HepG2 (cell line): ENCODE results near the gene ZNF483. TPM values are rescaled to one million over a fixed set of nuclear protein-coding genes. Genes with fewer than 3 reads are reported as not detected.

Experiments
- ATAC-seq: fragments of 200-7000 bp; cut with Tn5 transposase; 3 replicates; pipeline ENCODE4 v1.9.1; 2020; ENCODE audit warnings: mild to moderate bottlenecking, moderate library complexity
- BruUV-seq: library from RNA; stranded (reverse); fragments of 400-500 nt; replicated peaks from 2 replicates; lab custom pipeline; 2021; lab: Mats Ljungman, UMichigan
- CTCF ChIA-PET: fragments of 300-600 bp; formaldehyde crosslinking; extraction: SDS; loops from one replicate; lab custom pipeline; 2021; ENCODE audit warnings: low total read pairs, inconsistent platforms, low intra/inter-chr PET ratio; lab: Yijun Ruan, JAX
- POLR2A ChIA-PET: fragments of 350-600 bp; sonication (Branson Sonifier 250); formaldehyde crosslinking; loops from one replicate; lab custom pipeline; 2020; ENCODE audit warnings: antibody characterized with exemption, inconsistent platforms; lab: Yijun Ruan, JAX
- DNase-seq: peaks from one replicate; pipeline ENCODE4 v3.0.0-alpha.2; 2015; ENCODE audit warnings: low spot score
- FAIRE-seq: peaks from 3 replicates; lab custom pipeline; 2011; peaks lifted over from hg19 to GRCh38; lab: Jason Lieb, UNC
- H2AFZ ChIP-seq: one replicate; pipeline ENCODE4 v1.6.1; 2011; ENCODE audit warnings: low read length, inconsistent platforms
- H3K27ac ChIP-seq: fragments of 300-600 bp; 3 replicates; pipeline ENCODE4 v1.8.0; 2011; ENCODE audit warnings: mixed run types, mild to moderate bottlenecking, mixed read lengths, low read length, inconsistent platforms; ENCODE audit not compliant: insufficient read depth; ENCODE audit errors: extremely low read length
- H3K27me3 ChIP-seq, 2 experiments: fragments of 200-600 bp in 1 of 2; 2 replicates in 1 of 2; 3 replicates in 1 of 2; pipeline versions ENCODE4 v1.6.0 to v1.8.0; 2011; ENCODE audit warnings: low read length in 2 of 2, mild to moderate bottlenecking in 2 of 2, moderate library complexity in 2 of 2, inconsistent platforms in 1 of 2; ENCODE audit not compliant: insufficient read depth in 2 of 2, control insufficient read depth in 1 of 2
- H3K36me3 ChIP-seq, 2 experiments: fragments of 200-600 bp in 1 of 2; replicated peaks in 1 of 2; 2 replicates in 1 of 2; 3 replicates in 1 of 2; pipeline versions ENCODE4 v1.5.1 to v1.8.0; 2011; ENCODE audit warnings: low read length in 2 of 2, inconsistent platforms in 1 of 2; ENCODE audit not compliant: insufficient read depth in 2 of 2, control insufficient read depth in 1 of 2
- H3K4me1 ChIP-seq: 2 replicates; pipeline ENCODE4 v1.5.1; 2012; ENCODE audit warnings: low read length, inconsistent platforms; ENCODE audit not compliant: insufficient read depth
- H3K4me2 ChIP-seq: 2 replicates; pipeline ENCODE4 v1.6.0; 2011; ENCODE audit warnings: low read depth, low read length, inconsistent platforms
- H3K4me3 ChIP-seq, 3 experiments: fragments of 200-600 bp in 1 of 3; sonication (generic), shearing (Covaris generic) in 1 of 3; replicated peaks in 1 of 3; 2 replicates each; pipeline ENCODE4 v1.5.1; 2011 to 2016; ENCODE audit warnings: low read length in 3 of 3, inconsistent platforms in 2 of 3, low read depth in 2 of 3, mild to moderate bottlenecking in 2 of 3, control low read depth in 1 of 3, mixed read lengths in 1 of 3; ENCODE audit not compliant: insufficient read depth in 1 of 3
- H3K79me2 ChIP-seq: one replicate; pipeline ENCODE4 v1.6.1; 2011; ENCODE audit warnings: low read length, inconsistent platforms; ENCODE audit not compliant: insufficient read depth
- H3K9ac ChIP-seq: 2 replicates; pipeline ENCODE4 v1.6.0; 2011; ENCODE audit warnings: mild to moderate bottlenecking, low read depth, low read length, inconsistent platforms; ENCODE audit not compliant: insufficient read depth
- H3K9me3 ChIP-seq: 2 replicates; pipeline ENCODE4 v1.5.1; 2012; ENCODE audit warnings: mild to moderate bottlenecking, low read length
- H4K20me1 ChIP-seq: 2 replicates; pipeline ENCODE4 v1.6.0; 2011; ENCODE audit warnings: inconsistent platforms, mild to moderate bottlenecking, low read length, moderate library complexity; ENCODE audit not compliant: insufficient read depth
- CHD2 ChIP-seq: IDR thresholded peaks from 2 replicates; pipeline ENCODE4 v1.6.1; 2011; ENCODE audit warnings: low read depth, low read length, improper control_type of control experiment
- CHD4 ChIP-seq: fragments of 200-600 bp; sonication (generic); IDR thresholded peaks from 2 replicates; pipeline ENCODE4 v1.7.0; 2017; ENCODE audit warnings: mild to moderate bottlenecking, low read length, borderline replicate concordance
- CSRNP1 ChIP-seq: sonication (generic); formaldehyde crosslinking; IDR thresholded peaks from 2 replicates; pipeline ENCODE4 v1.8.1; 2023; ENCODE audit warnings: mild to moderate bottlenecking, missing genetic modification reagents
- HIC2 ChIP-seq: sonication (generic); formaldehyde crosslinking; IDR thresholded peaks from 2 replicates; pipeline ENCODE4 v1.9.0; 2022; ENCODE audit warnings: low read depth, missing genetic modification reagents
- MAF1 ChIP-seq: sonication (generic); formaldehyde crosslinking; IDR thresholded peaks from 2 replicates; pipeline ENCODE4 v1.5.0; 2020; ENCODE audit warnings: missing genetic modification reagents, borderline replicate concordance
- MXD4 ChIP-seq: IDR thresholded peaks from 2 replicates; pipeline ENCODE4 v1.6.1; 2016; ENCODE audit warnings: mild to moderate bottlenecking, missing biosample characterization, missing genetic modification reagents
- SNAPC2 ChIP-seq: sonication (generic); formaldehyde crosslinking; IDR thresholded peaks from 2 replicates; pipeline ENCODE4 v1.8.1; 2022; ENCODE audit warnings: mild to moderate bottlenecking, missing genetic modification reagents
- TOPORS ChIP-seq: sonication (generic); formaldehyde crosslinking; IDR thresholded peaks from 2 replicates; pipeline ENCODE4 v1.8.0; 2023; ENCODE audit warnings: mild to moderate bottlenecking, missing genetic modification reagents
- ZBTB43 ChIP-seq: sonication (generic); formaldehyde crosslinking; conservative IDR thresholded peaks from 2 replicates; pipeline ENCODE4 v1.4.0; 2020; ENCODE audit warnings: missing genetic modification reagents
- ZNF17 ChIP-seq: sonication (generic); formaldehyde crosslinking; IDR thresholded peaks from 2 replicates; pipeline ENCODE4 v1.5.0; 2020; ENCODE audit warnings: mild to moderate bottlenecking, missing genetic modification reagents
- ZNF282 ChIP-seq: fragments of 450-650 bp; IDR thresholded peaks from 2 replicates; pipeline ENCODE4 v1.6.1; 2018; ENCODE audit not compliant: partially characterized antibody
- ZNF605 ChIP-seq: sonication (generic); formaldehyde crosslinking; IDR thresholded peaks from 2 replicates; pipeline ENCODE4 v1.8.0; 2022; ENCODE audit warnings: mild to moderate bottlenecking, missing genetic modification reagents
- ZNF639 ChIP-seq: conservative IDR thresholded peaks from 2 replicates; pipeline ENCODE4 v1.6.1; 2018; ENCODE audit warnings: missing genetic modification reagents
- ZNF747 ChIP-seq: sonication (generic); formaldehyde crosslinking; IDR thresholded peaks from 2 replicates; pipeline ENCODE4 v1.8.1; 2023; ENCODE audit warnings: missing genetic modification reagents, mild to moderate bottlenecking, borderline replicate concordance
- ZSCAN5A ChIP-seq: sonication (generic); formaldehyde crosslinking; IDR thresholded peaks from 2 replicates; pipeline ENCODE4 v1.8.0; 2022; ENCODE audit warnings: mild to moderate bottlenecking, missing genetic modification reagents, borderline replicate concordance
- WGBS: methylation state at CpG from one replicate; pipeline ENCODE4 v1.1.6; 2017; ENCODE audit warnings: low lambda C conversion rate; 5-methylcytosine and 5-hydroxymethylcytosine counted together
- in situ Hi-C: cut with HindIII; loops from 2 replicates; pipeline ENCODE4 v1.10.0; 2017; ENCODE audit warnings: low pct_unique_long_range_greater_than_20kb; ENCODE audit not compliant: extremely low pct_ligation_motif_present
- intact Hi-C: fragments of 100-400 bp; cut with micrococcal nuclease; formaldehyde crosslinking; loops from one replicate; pipeline ENCODE4 v1.10.0; 2022; ENCODE audit not compliant: unreplicated experiment
- polyA plus RNA-seq, 8 experiments: library from polyadenylated mRNA; depleted of rRNA in 3 of 8; stranded (reverse) in 7 of 8; unstranded in 1 of 8; fragments of >200 nt; fragmentation: Illumina TruSeq in 4 of 8; extraction: Trizol in 4 of 8; gene quantifications; 2 replicates each; pipeline versions ENCODE4 v1.2.1 to v1.2.3, GENCODE V29; 2011 to 2016; ENCODE audit warnings: low read depth in 4 of 8, missing spikeins in 1 of 8, mixed read lengths in 1 of 8; ENCODE audit not compliant: insufficient read depth in 1 of 8
- total RNA-seq, 5 experiments: library from RNA; depleted of rRNA; stranded (reverse); fragments of >200 nt; fragmentation: Illumina TruSeq; extraction: Trizol; gene quantifications; 2 replicates each; pipeline ENCODE4 v1.2.3, GENCODE V29; 2016; ENCODE audit warnings: low read depth in 1 of 5

The ZNF483 gene
- total and polyA plus RNA-seq, 2 of the 13 experiments (the other 11 are each of a cell fraction or from before 2014, with no cell fraction given): 2.0 to 9.5 TPM

- Histone ChIP-seq H3K79me2 (no peaks in the 10 kb centered on the region), H3K27ac (no peak overlapping the region), H3K4me2 (peak overlapping the region; percentile 96), H3K36me3 (peaks cover 0 to 5% of the 10 kb centered on the region in 2 experiments; a peak in 1 of 5 replicates), H3K4me3 (peak overlapping the region; percentile 80 to 91 (median 86); a peak in 5 of 6 replicates), H3K27me3 (no peaks in the 10 kb centered on the region; a peak in 1 of 5 replicates), H4K20me1 (no peaks in the 10 kb centered on the region), H3K9ac (peak overlapping the region; percentile 49; the same call in 1 of the 2 replicates), H3K4me1 (peaks cover 22% of the 10 kb centered on the region), H2AFZ (peak overlapping the region; percentile 66), H3K9me3 (no peaks in the 10 kb centered on the region)
- ChIA-PET POLR2A (interaction anchor here (0.9 to 1.6 kb wide), 3 partner anchors 8 to 40 kb away, joined by 4 to 10 read pairs (median 5); partner anchors contain the start of gene ECPAS), CTCF (no interaction called here)
- ATAC-seq (no peak), DNase-seq (no peak), FAIRE-seq (no peak)
- intact Hi-C loops: loop anchor here (2.0 kb wide), 1 partner anchor 74 kb away; the partner anchor contains the start of gene PTGR1
- WGBS: 50% methylated on average over 5 of the region's 7 CpGs
- in situ Hi-C loops: no loop called here
- no TSS peak for BruUV-seq
- no peak for TF ChIP-seq MAF1 (CRISPR knock-in tag)
- TF ChIP-seq ZNF747 (CRISPR knock-in tag): no peak
- TF ChIP-seq ZNF639 (CRISPR knock-in tag): no peak
- no peak for TF ChIP-seq ZSCAN5A
- TF ChIP-seq ZNF605 (CRISPR knock-in tag): 0 out of 2 replicates have a peak, but pooled peaks have one; percentile 72
- TF ChIP-seq SNAPC2 (CRISPR knock-in tag): peak; percentile 74; the same call in 1 of the 2 replicates
- TF ChIP-seq CHD4: no peak
- no peak for TF ChIP-seq ZNF17 (CRISPR knock-in tag)
- 0 out of 2 replicates have a peak, but pooled peaks have one; percentile 76 for TF ChIP-seq CSRNP1
- TF ChIP-seq ZBTB43: no peak
- no peak for TF ChIP-seq CHD2
- no peak for TF ChIP-seq TOPORS (CRISPR knock-in tag)
- TF ChIP-seq HIC2 (CRISPR knock-in tag): no peak
- no peak for TF ChIP-seq MXD4 (CRISPR knock-in tag)
- TF ChIP-seq ZNF282: no peak
These were observed 286 bp upstream of the ZNF483 start for GRCh38 chr9:111524731-111525055.
